Kidney epithelial cell (primary cell): Measurements from ENCODE around the gene MCEE. TPM values are rescaled to one million over a fixed set of nuclear protein-coding genes. Genes with fewer than 3 reads are reported as not detected.

Experiments used
- DNase-seq: peaks from one replicate; pipeline ENCODE4 v3.0.0-alpha.2; 2010; ENCODE audit warnings: low read depth
- H3K27me3 ChIP-seq: 2 replicates; pipeline ENCODE4 v1.6.0; 2011; ENCODE audit warnings: low read length; ENCODE audit not compliant: control insufficient read depth, insufficient read depth
- H3K36me3 ChIP-seq: 2 replicates; pipeline ENCODE4 v1.5.1; 2011; ENCODE audit warnings: low read length; ENCODE audit not compliant: control insufficient read depth, insufficient read depth
- H3K4me3 ChIP-seq: 2 replicates; pipeline ENCODE4 v1.5.1; 2011; ENCODE audit warnings: low read depth, mild to moderate bottlenecking, control low read depth, low read length
- total RNA-seq: library from RNA; depleted of rRNA; stranded (reverse); fragments of >200 nt; gene quantifications from 2 replicates; pipeline ENCODE4 v1.2.3, GENCODE V29; 2015
- TF ChIP-seq, protein P1 (sequence below): IDR thresholded peaks from 2 replicates; pipeline ENCODE4 v1.5.1; 2011; ENCODE audit warnings: mild to moderate bottlenecking, moderate library complexity, low read length, control low read depth, inconsistent platforms; ENCODE audit not compliant: insufficient read depth, poor library complexity, severe bottlenecking

MCEE gene
- total RNA-seq, 1 donor from 2014 or later = 6.7 TPM

DNA sequence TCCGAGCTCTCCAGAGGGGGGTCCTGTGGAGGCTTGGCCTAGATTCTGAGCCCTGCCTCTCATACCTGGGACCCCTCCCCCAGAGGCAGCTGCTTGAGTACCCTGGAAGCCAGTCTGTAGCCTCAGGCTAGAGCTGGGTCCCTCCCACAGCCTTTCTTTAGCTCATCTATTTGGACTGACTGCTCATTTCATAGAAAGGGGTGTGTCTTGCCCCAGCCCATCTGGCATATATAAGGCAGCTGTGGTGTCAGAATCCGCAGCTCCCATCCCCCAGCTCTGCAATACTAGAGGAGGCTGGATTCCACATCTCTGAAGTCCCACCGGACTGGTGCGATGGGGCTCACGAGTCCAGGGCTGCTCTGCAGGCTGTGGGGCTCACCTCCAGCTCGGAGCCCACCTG, 26.5 kb upstream of the MCEE start:
- no peak for DNase-seq
- Histone ChIP-seq H3K36me3 (no peaks in the 10 kb centered on the region), H3K4me3 (no peak overlapping the region), H3K27me3 (peaks cover 19% of the 10 kb centered on the region)
- TF ChIP-seq, protein P1, sequence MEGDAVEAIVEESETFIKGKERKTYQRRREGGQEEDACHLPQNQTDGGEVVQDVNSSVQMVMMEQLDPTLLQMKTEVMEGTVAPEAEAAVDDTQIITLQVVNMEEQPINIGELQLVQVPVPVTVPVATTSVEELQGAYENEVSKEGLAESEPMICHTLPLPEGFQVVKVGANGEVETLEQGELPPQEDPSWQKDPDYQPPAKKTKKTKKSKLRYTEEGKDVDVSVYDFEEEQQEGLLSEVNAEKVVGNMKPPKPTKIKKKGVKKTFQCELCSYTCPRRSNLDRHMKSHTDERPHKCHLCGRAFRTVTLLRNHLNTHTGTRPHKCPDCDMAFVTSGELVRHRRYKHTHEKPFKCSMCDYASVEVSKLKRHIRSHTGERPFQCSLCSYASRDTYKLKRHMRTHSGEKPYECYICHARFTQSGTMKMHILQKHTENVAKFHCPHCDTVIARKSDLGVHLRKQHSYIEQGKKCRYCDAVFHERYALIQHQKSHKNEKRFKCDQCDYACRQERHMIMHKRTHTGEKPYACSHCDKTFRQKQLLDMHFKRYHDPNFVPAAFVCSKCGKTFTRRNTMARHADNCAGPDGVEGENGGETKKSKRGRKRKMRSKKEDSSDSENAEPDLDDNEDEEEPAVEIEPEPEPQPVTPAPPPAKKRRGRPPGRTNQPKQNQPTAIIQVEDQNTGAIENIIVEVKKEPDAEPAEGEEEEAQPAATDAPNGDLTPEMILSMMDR = no peak

DNA sequence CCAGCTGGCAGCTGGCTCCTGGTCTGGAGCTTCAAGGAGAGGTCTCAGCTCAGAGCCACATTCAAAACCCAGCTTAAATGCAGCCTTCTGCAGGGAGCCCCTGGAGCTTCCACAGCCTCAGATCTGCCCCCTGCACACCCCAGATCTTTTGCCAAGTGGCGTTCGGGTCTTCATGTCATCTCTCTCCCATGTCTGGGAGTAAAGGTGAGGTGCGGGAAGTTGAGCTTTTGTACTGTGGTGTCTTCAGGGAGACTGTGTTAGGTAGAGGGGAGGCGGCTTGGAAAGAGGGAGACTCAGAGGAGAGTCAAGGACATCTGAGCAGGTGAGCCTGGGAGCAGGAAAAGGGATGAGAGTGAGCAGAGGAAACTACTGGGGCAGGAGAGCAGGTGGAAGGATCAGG, 25.8 kb upstream of the MCEE start:
- Histone ChIP-seq H3K36me3 (no peaks in the 10 kb centered on the region), H3K27me3 (peaks cover 19% of the 10 kb centered on the region), H3K4me3 (no peak overlapping the region)
- DNase-seq = no peak
- TF ChIP-seq, protein P1 = no peak

GRCh38 chr2:71154798-71155197, 24.8 kb upstream of the MCEE start:
- no peaks in the 10 kb centered on the region for H3K36me3 ChIP-seq
- TF ChIP-seq, protein P1 = no peak
- H3K27me3 ChIP-seq = peaks cover 19% of the 10 kb centered on the region
- no peak for DNase-seq
- H3K4me3 ChIP-seq = no peak overlapping the region

DNA sequence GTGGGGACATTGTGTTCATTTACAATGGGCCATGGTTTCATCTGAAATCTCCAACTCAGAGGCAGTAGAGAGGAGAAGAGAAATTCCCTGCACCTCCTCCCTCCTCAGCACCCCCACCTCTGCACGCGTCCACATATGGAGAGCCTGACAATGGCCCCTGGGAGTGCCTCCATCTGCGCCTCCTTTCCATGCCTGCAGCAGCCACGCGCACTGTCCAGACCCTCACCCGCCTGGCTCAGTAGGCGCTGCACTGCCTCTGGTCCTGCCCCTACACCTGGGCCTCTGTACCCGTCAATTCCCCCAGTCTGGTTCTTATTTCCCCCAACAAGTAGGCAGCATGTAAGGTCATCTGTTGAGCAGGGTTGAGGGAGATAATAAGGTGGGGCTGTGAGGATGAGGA, 24.2 kb upstream of the MCEE start:
- TF ChIP-seq, protein P1 = no peak

GRCh38 chr2:71153585-71154224, 23.7 kb upstream of the MCEE start:
- TF ChIP-seq, protein P1 = no peak
- no peak for DNase-seq
- Histone ChIP-seq H3K4me3 (no peak overlapping the region), H3K27me3 (peaks cover 19% of the 10 kb centered on the region), H3K36me3 (no peaks in the 10 kb centered on the region)

More for the DNA sequence above, 24.2 kb upstream of the MCEE start:
- no peak for DNase-seq
- Histone ChIP-seq H3K36me3 (no peaks in the 10 kb centered on the region), H3K27me3 (peaks cover 19% of the 10 kb centered on the region), H3K4me3 (no peak overlapping the region)

GRCh38 chr2:71151620-71152019, 21.6 kb upstream of the MCEE start:
- Histone ChIP-seq H3K27me3 (peaks cover 12% of the 10 kb centered on the region), H3K4me3 (no peak overlapping the region), H3K36me3 (no peaks in the 10 kb centered on the region)
- TF ChIP-seq, protein P1 = no peak
- DNase-seq = no peak
